ENCODE measurements around the gene MACROD2.

MACROD2 gene

GRCh38 chr20:14701326-14701725, 706.0 kb downstream of the MACROD2 start:
- DNase-seq (ENCODE audit: low read depth), result no peak
- TF ChIP-seq CTCF (IDR thresholded peaks at IDR 0.05; ENCODE audit: low read depth, low read length, missing control alignments), result no peak
- H3K4me3 ChIP-seq (ENCODE audit: low read depth, low read length), result no peak overlapping the region
- in situ Hi-C loops (cut with HindIII; ENCODE audit: low sequenced_read_pairs), result no loop called here

- H3K4me3 ChIP-seq (ENCODE audit: low read depth, low read length), result no peak overlapping the region
- no peak for DNase-seq (ENCODE audit: low read depth)
- in situ Hi-C loops (cut with HindIII; ENCODE audit: low sequenced_read_pairs), result no loop called here
- TF ChIP-seq CTCF (IDR thresholded peaks at IDR 0.05; ENCODE audit: low read depth, low read length, missing control alignments), result no peak
Measured at GRCh38 chr20:14706555-14706954, 711.2 kb downstream of the MACROD2 start.

- in situ Hi-C loops (cut with HindIII; ENCODE audit: low sequenced_read_pairs), result no loop called here
- no peak overlapping the region for H3K4me3 ChIP-seq (ENCODE audit: low read depth, low read length)
- no peak for TF ChIP-seq CTCF (IDR thresholded peaks at IDR 0.05; ENCODE audit: low read depth, low read length, missing control alignments)
- DNase-seq (ENCODE audit: low read depth), result no peak
Measured at GRCh38 chr20:14707026-14707680, 711.8 kb downstream of the MACROD2 start.

- no peak overlapping the region for H3K4me3 ChIP-seq (ENCODE audit: low read depth, low read length)
- in situ Hi-C loops (cut with HindIII; ENCODE audit: low sequenced_read_pairs), result no loop called here
- DNase-seq (ENCODE audit: low read depth), result no peak
- TF ChIP-seq CTCF (IDR thresholded peaks at IDR 0.05; ENCODE audit: low read depth, low read length, missing control alignments), result no peak
Measured at GRCh38 chr20:14707865-14708596, 712.7 kb downstream of the MACROD2 start.

GRCh38 chr20:14709439-14709838, 714.1 kb downstream of the MACROD2 start:
- DNase-seq (ENCODE audit: low read depth), result no peak
- H3K4me3 ChIP-seq (ENCODE audit: low read depth, low read length), result no peak overlapping the region
- TF ChIP-seq CTCF (IDR thresholded peaks at IDR 0.05; ENCODE audit: low read depth, low read length, missing control alignments), result no peak
- in situ Hi-C loops (cut with HindIII; ENCODE audit: low sequenced_read_pairs), result no loop called here

GRCh38 chr20:14710951-14711350, 715.6 kb downstream of the MACROD2 start:
- in situ Hi-C loops (cut with HindIII; ENCODE audit: low sequenced_read_pairs), result no loop called here

More at GRCh38 chr20:14710951-14711350, 715.6 kb downstream of the MACROD2 start:
- no peak for DNase-seq (ENCODE audit: low read depth)
- no peak for TF ChIP-seq CTCF (IDR thresholded peaks at IDR 0.05; ENCODE audit: low read depth, low read length, missing control alignments)
- no peak overlapping the region for H3K4me3 ChIP-seq (ENCODE audit: low read depth, low read length)

All from astrocyte of the cerebellum (primary cell).